H1 (cell line): ENCODE results near the gene ATP6V1B1. TPM values are rescaled to one million over a fixed set of nuclear protein-coding genes. Genes with fewer than 3 reads are reported as not detected.

ENCODE experiments used
- CTCF ChIA-PET: fragments of 300-600 bp; sonication (Branson Sonifier 250); formaldehyde crosslinking; loops from one replicate; lab custom pipeline; 2021; ENCODE audit not compliant: partially characterized antibody; lab: Charles Lee
- POLR2A ChIA-PET: fragments of 300-600 bp; sonication (Branson Sonifier 250); formaldehyde crosslinking; loops from one replicate; lab custom pipeline; 2021; ENCODE audit warnings: inconsistent platforms; ENCODE audit not compliant: partially characterized antibody; lab: Charles Lee
- DNase-seq, 2 experiments: peaks; one replicate each; pipeline versions ENCODE4 v3.0.0 to v3.0.0-alpha.2; 2010 to 2022; ENCODE audit warnings: low spot score in 2 of 2, low read depth in 1 of 2, mixed read lengths in 1 of 2
- FAIRE-seq: peaks from 2 replicates; lab custom pipeline; 2011; peaks lifted over from hg19 to GRCh38; lab: Jason Lieb, UNC
- H2AFZ ChIP-seq: 2 replicates; pipeline ENCODE4 v1.8.1; 2012; ENCODE audit warnings: low read length, inconsistent platforms
- H2AK5ac ChIP-seq: 2 replicates; pipeline ENCODE4 v1.6.1; 2013; ENCODE audit warnings: low read depth, low read length
- H2BK120ac ChIP-seq: replicated peaks from 2 replicates; pipeline ENCODE3; 2013; ENCODE audit warnings: low read depth, low read length, inconsistent platforms
- H2BK12ac ChIP-seq: 2 replicates; pipeline ENCODE4 v1.6.1; 2013; ENCODE audit warnings: low read depth, low read length
- H2BK15ac ChIP-seq: 2 replicates; pipeline ENCODE4 v1.6.1; 2013; ENCODE audit warnings: low read length
- H2BK20ac ChIP-seq: 2 replicates; pipeline ENCODE4 v1.6.1; 2013; ENCODE audit warnings: low read length
- H2BK5ac ChIP-seq: 2 replicates; pipeline ENCODE4 v1.6.1; 2013; ENCODE audit warnings: low read depth, low read length
- H3K14ac ChIP-seq: 2 replicates; pipeline ENCODE4 v1.6.1; 2013; ENCODE audit warnings: inconsistent platforms; ENCODE audit not compliant: insufficient read length
- H3K18ac ChIP-seq: 2 replicates; pipeline ENCODE4 v1.6.1; 2013; ENCODE audit warnings: low read length; ENCODE audit errors: extremely low read depth
- H3K23ac ChIP-seq: 2 replicates; pipeline ENCODE4 v1.6.1; 2013; ENCODE audit warnings: inconsistent platforms; ENCODE audit not compliant: insufficient read length
- H3K23me2 ChIP-seq: 2 replicates; pipeline ENCODE4 v1.6.1; 2013; ENCODE audit warnings: low read depth, low read length
- H3K27ac ChIP-seq: 2 replicates; pipeline ENCODE4 v1.6.1; 2011; ENCODE audit warnings: low read depth, low read length, inconsistent platforms
- H3K27me3 ChIP-seq, 4 experiments: replicated peaks in 1 of 4; 1 replicate in 1 of 4; 2 replicates in 3 of 4; pipeline versions ENCODE4 v1.6.1 to v1.8.1; 2011 to 2013; ENCODE audit warnings: low read length in 3 of 4, mild to moderate bottlenecking in 3 of 4, inconsistent platforms in 2 of 4, mixed read lengths in 2 of 4, moderate library complexity in 1 of 4; ENCODE audit not compliant: control insufficient read depth in 3 of 4, insufficient read depth in 3 of 4; ENCODE audit errors: extremely low read depth in 1 of 4
- H3K36me3 ChIP-seq, 4 experiments: 2 replicates each; pipeline versions ENCODE4 v1.6.1 to v1.8.1; 2011 to 2013; ENCODE audit warnings: mild to moderate bottlenecking in 4 of 4, low read length in 3 of 4, moderate library complexity in 2 of 4, control low read depth in 1 of 4, inconsistent platforms in 1 of 4; ENCODE audit not compliant: insufficient read depth in 4 of 4, control insufficient read depth in 2 of 4
- H3K4ac ChIP-seq: replicated peaks from 2 replicates; pipeline ENCODE3; 2013; ENCODE audit warnings: low read length, low read depth, mixed read lengths, inconsistent platforms; ENCODE audit not compliant: insufficient read length
- H3K4me1 ChIP-seq, 4 experiments: replicated peaks in 1 of 4; 1 replicate in 1 of 4; 2 replicates in 3 of 4; pipeline versions ENCODE4 v1.6.1 to v1.8.1; 2011 to 2013; ENCODE audit warnings: low read length in 3 of 4, inconsistent platforms in 2 of 4, mixed read lengths in 1 of 4; ENCODE audit not compliant: insufficient read depth in 4 of 4, control insufficient read depth in 3 of 4
- H3K4me2 ChIP-seq, 2 experiments: 2 replicates each; pipeline versions ENCODE4 v1.6.1 to v1.8.1; 2011 to 2013; ENCODE audit warnings: low read depth in 2 of 2, low read length in 2 of 2, control low read depth in 1 of 2, inconsistent platforms in 1 of 2, mild to moderate bottlenecking in 1 of 2; ENCODE audit not compliant: insufficient read depth in 1 of 2
- H3K4me3 ChIP-seq, 4 experiments: fragments of 200-600, 300-600 bp in 1 of 4; sonication (generic), shearing (Covaris generic), sonication (Bioruptor Twin) in 1 of 4; 2 replicates each; pipeline versions ENCODE4 v1.5.1 to v1.8.1; 2011 to 2016; ENCODE audit warnings: low read length in 4 of 4, low read depth in 3 of 4, control low read depth in 2 of 4, inconsistent platforms in 2 of 4, mild to moderate bottlenecking in 2 of 4, mixed read lengths in 1 of 4, moderate library complexity in 1 of 4; ENCODE audit not compliant: insufficient read depth in 2 of 4; ENCODE audit errors: extremely low read depth in 1 of 4
- H3K56ac ChIP-seq: replicated peaks from 2 replicates; pipeline ENCODE3; 2013; ENCODE audit warnings: low read depth, mild to moderate bottlenecking, mixed read lengths, low read length, inconsistent platforms; ENCODE audit not compliant: insufficient read length
- H3K79me1 ChIP-seq: 2 replicates; pipeline ENCODE4 v1.6.1; 2013; ENCODE audit warnings: low read depth, low read length, control low read depth
- H3K79me2 ChIP-seq, 2 experiments: 2 replicates each; pipeline versions ENCODE4 v1.6.1 to v1.8.1; 2012 to 2013; ENCODE audit warnings: low read length in 2 of 2, mild to moderate bottlenecking in 2 of 2, inconsistent platforms in 1 of 2; ENCODE audit not compliant: insufficient read depth in 2 of 2, control insufficient read depth in 1 of 2
- H3K9ac ChIP-seq, 4 experiments: replicated peaks in 1 of 4; 1 replicate in 1 of 4; 2 replicates in 3 of 4; pipeline versions ENCODE4 v1.6.1 to v1.8.1; 2011 to 2013; ENCODE audit warnings: low read depth in 3 of 4, low read length in 3 of 4, control low read depth in 2 of 4, mild to moderate bottlenecking in 2 of 4, moderate library complexity in 2 of 4, inconsistent platforms in 1 of 4; ENCODE audit errors: extremely low read depth in 1 of 4
- H3K9me3 ChIP-seq, 2 experiments: 2 replicates each; pipeline versions ENCODE4 v1.6.1 to v1.8.1; 2012 to 2013; ENCODE audit warnings: mild to moderate bottlenecking in 2 of 2, moderate library complexity in 2 of 2, control low read depth in 1 of 2, inconsistent platforms in 1 of 2, low read depth in 1 of 2, low read length in 1 of 2, mixed read lengths in 1 of 2; ENCODE audit not compliant: insufficient read depth in 2 of 2
- H4K20me1 ChIP-seq, 2 experiments: replicated peaks in 1 of 2; 2 replicates each; pipeline versions ENCODE3 to v1.8.1; 2011 to 2013; ENCODE audit warnings: inconsistent platforms in 2 of 2, low read length in 2 of 2, mild to moderate bottlenecking in 1 of 2; ENCODE audit not compliant: insufficient read depth in 2 of 2, control insufficient read depth in 1 of 2
- H4K5ac ChIP-seq: 2 replicates; pipeline ENCODE4 v1.6.1; 2013; ENCODE audit warnings: low read length, low read depth, mixed read lengths, inconsistent platforms; ENCODE audit not compliant: insufficient read length
- H4K8ac ChIP-seq: 2 replicates; pipeline ENCODE4 v1.8.0; 2013; ENCODE audit warnings: mild to moderate bottlenecking, moderate library complexity, low read length, inconsistent platforms; ENCODE audit not compliant: insufficient read depth; ENCODE audit errors: extremely low read depth
- H4K91ac ChIP-seq: replicated peaks from 2 replicates; pipeline ENCODE3; 2013; ENCODE audit warnings: low read length, mixed read lengths, inconsistent platforms; ENCODE audit not compliant: insufficient read length
- EZH2 ChIP-seq: fragments of 200-600 bp; sonication (generic); IDR thresholded peaks from 2 replicates; pipeline ENCODE4 v1.7.1; 2012; ENCODE audit warnings: low read depth, mild to moderate bottlenecking, moderate library complexity, low read length, inconsistent platforms; ENCODE audit not compliant: severe bottlenecking
- RNF2 ChIP-seq: fragments of 200-900, 300-1000 bp; sonication (generic); IDR thresholded peaks from 2 replicates; pipeline ENCODE4 v1.7.1; 2016; ENCODE audit warnings: borderline replicate concordance, low read depth, mild to moderate bottlenecking, antibody characterized with exemption, low read length; ENCODE audit not compliant: poor library complexity, severe bottlenecking; ENCODE audit errors: missing control alignments
- WGBS, 2 experiments: shearing (Covaris generic) in 1 of 2; methylation state at CpG; one replicate each; pipeline versions ENCODE4 v1.1.6 to v1.1.7; 2013 to 2015; ENCODE audit warnings: low lambda C conversion rate in 2 of 2, mixed read lengths in 2 of 2, inconsistent platforms in 1 of 2, low coverage in 1 of 2, missing lambda C conversion rate in 1 of 2; ENCODE audit not compliant: insufficient replicate concordance in 2 of 2, insufficient coverage in 1 of 2, insufficient read length in 1 of 2; ENCODE audit errors: extremely low coverage in 1 of 2, missing lambda C conversion rate in 1 of 2; 5-methylcytosine and 5-hydroxymethylcytosine counted together
- polyA plus RNA-seq, 7 experiments: library from polyadenylated mRNA; depleted of rRNA in 3 of 7; stranded (reverse) in 5 of 7; unstranded in 2 of 7; fragments of >200 nt in 5 of 7; fragments of 200-250 nt in 2 of 7; gene quantifications; 1 replicate in 5 of 7; 2 replicates in 1 of 7; 4 replicates in 1 of 7; pipeline versions ENCODE4 v1.2.1 to v1.2.3, GENCODE V29; 2011 to 2013; ENCODE audit warnings: missing spikeins in 2 of 7, mixed read lengths in 2 of 7
- total RNA-seq: library from RNA; stranded (reverse); fragmentation: NEBNext Ultra II Directional; extraction: Animal tissue kit (Norgen Biotek cat#: 25700); gene quantifications from 2 replicates; pipeline ENCODE4 v1.2.1, GENCODE V29; 2021

Gene ATP6V1B1
- total and polyA plus RNA-seq, 2 of the 8 experiments (the other 6 are each of a cell fraction or from before 2014, with no cell fraction given) = not detected

GRCh38 chr2:70890469-70891065, 45.1 kb upstream of the ATP6V1B1 start:
- Histone ChIP-seq H3K56ac (no peak overlapping the region), H4K91ac (no peak overlapping the region), H3K79me1 (no peaks in the 10 kb centered on the region), H3K23ac (no peak overlapping the region), H4K5ac (no peak overlapping the region), H2BK120ac (no peak overlapping the region), H3K4me1 (peaks cover 0 to 20% (median 6%) of the 10 kb centered on the region in 4 experiments; a peak in 5 of 7 replicates), H3K9me3 (no peaks in the 10 kb centered on the region), H3K27ac (no peak overlapping the region), H3K4me3 (no peak overlapping the region), H2BK12ac (no peak overlapping the region), H2AFZ (no peak overlapping the region), H4K20me1 (peaks cover 20 to 36% of the 10 kb centered on the region in 2 experiments), H3K27me3 (peaks cover 92 to 100% (median 97%) of the 10 kb centered on the region in 4 experiments), H3K18ac (no peak overlapping the region), H3K79me2 (no peaks in the 10 kb centered on the region), H3K4ac (no peak overlapping the region), H4K8ac (no peak overlapping the region), H2BK20ac (no peak overlapping the region), H2BK5ac (no peak overlapping the region), H3K14ac (no peak overlapping the region), H3K23me2 (peaks cover 4% of the 10 kb centered on the region; the same call in 1 of the 2 replicates), H3K9ac (no peak overlapping the region), H3K36me3 (no peaks in the 10 kb centered on the region), H2BK15ac (0 out of 2 replicates have a peak overlapping the region, but pooled peaks have one; percentile 10), H3K4me2 (no peak overlapping the region), H2AK5ac (no peak overlapping the region)
- DNase-seq (no peak), FAIRE-seq (no peak)
- POLR2A ChIA-PET = no interaction called here
- 53% methylated on average over 5 of the region's 5 CpGs; no CpG with 5 or more reads in 1 of the 2 experiments for WGBS, 2 experiments
- no peak for TF ChIP-seq EZH2
- TF ChIP-seq RNF2 = peak; percentile 5
- CTCF ChIA-PET = interaction anchor here (1.0 to 4.2 kb wide), 9 partner anchors 16 to 70 kb away, joined by 3 to 29 read pairs (median 4); partner anchors contain the start of gene ATP6V1B1
